ENCODE data around the gene HMGB4.

HMGB4 gene

GRCh38 chr1:33824971-33825370 is 38.9 kb upstream of the HMGB4 start:
- CTCF ChIA-PET = interaction anchor here (0.7 kb wide), 1 partner anchor 9 kb away, joined by 3 read pairs; no protein-coding TSS in a partner anchor
- TF ChIP-seq, protein P1, sequence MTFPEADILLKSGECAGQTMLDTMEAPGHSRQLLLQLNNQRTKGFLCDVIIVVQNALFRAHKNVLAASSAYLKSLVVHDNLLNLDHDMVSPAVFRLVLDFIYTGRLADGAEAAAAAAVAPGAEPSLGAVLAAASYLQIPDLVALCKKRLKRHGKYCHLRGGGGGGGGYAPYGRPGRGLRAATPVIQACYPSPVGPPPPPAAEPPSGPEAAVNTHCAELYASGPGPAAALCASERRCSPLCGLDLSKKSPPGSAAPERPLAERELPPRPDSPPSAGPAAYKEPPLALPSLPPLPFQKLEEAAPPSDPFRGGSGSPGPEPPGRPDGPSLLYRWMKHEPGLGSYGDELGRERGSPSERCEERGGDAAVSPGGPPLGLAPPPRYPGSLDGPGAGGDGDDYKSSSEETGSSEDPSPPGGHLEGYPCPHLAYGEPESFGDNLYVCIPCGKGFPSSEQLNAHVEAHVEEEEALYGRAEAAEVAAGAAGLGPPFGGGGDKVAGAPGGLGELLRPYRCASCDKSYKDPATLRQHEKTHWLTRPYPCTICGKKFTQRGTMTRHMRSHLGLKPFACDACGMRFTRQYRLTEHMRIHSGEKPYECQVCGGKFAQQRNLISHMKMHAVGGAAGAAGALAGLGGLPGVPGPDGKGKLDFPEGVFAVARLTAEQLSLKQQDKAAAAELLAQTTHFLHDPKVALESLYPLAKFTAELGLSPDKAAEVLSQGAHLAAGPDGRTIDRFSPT (tag by site-specific recombination; IDR thresholded peaks at IDR 0.05) = no peak
- TF ChIP-seq GLI4 (tag by site-specific recombination; IDR thresholded peaks at IDR 0.05) = no peak
- TF ChIP-seq ZFP3 (tag by site-specific recombination; IDR thresholded peaks at IDR 0.05; ENCODE audit: low read depth) = no peak
- no peak for TF ChIP-seq ZNF843 (tag by site-specific recombination; IDR thresholded peaks at IDR 0.05)
- no peak for TF ChIP-seq ZNF621 (tag by site-specific recombination; IDR thresholded peaks at IDR 0.05)
- no peak for TF ChIP-seq ZNF350 (tag by site-specific recombination; IDR thresholded peaks at IDR 0.05)
- no peak for TF ChIP-seq ZNF514 (tag by site-specific recombination; IDR thresholded peaks at IDR 0.05)
- no peak for TF ChIP-seq ZNF416 (tag by site-specific recombination; IDR thresholded peaks at IDR 0.05)
- no peak for TF ChIP-seq ZBTB48 (tag by site-specific recombination; IDR thresholded peaks at IDR 0.05)
- no peak for TF ChIP-seq ZNF362 (tag by site-specific recombination; IDR thresholded peaks at IDR 0.05)
- TF ChIP-seq ZNF16 (tag by site-specific recombination; IDR thresholded peaks at IDR 0.05; ENCODE audit: low read depth) = no peak
- Histone ChIP-seq H3K36me3 (ENCODE audit: control insufficient read depth in 2 of 2, insufficient read depth in 1 of 2, low read length in 2 of 2) (no peaks in the 10 kb centered on the region), H3K4me3 (ENCODE audit: low read depth, low read length) (no peak overlapping the region), H3K9me3 (ENCODE audit: control insufficient read depth, insufficient read depth, low read depth, low read length) (no peaks in the 10 kb centered on the region), H3K4me1 (ENCODE audit: control insufficient read depth, insufficient read depth, low read length) (no peaks in the 10 kb centered on the region), H3K27ac (ENCODE audit: extremely low read depth, low read depth, low read length) (no peak overlapping the region)
- POLR2A ChIA-PET = no interaction called here

DNA sequence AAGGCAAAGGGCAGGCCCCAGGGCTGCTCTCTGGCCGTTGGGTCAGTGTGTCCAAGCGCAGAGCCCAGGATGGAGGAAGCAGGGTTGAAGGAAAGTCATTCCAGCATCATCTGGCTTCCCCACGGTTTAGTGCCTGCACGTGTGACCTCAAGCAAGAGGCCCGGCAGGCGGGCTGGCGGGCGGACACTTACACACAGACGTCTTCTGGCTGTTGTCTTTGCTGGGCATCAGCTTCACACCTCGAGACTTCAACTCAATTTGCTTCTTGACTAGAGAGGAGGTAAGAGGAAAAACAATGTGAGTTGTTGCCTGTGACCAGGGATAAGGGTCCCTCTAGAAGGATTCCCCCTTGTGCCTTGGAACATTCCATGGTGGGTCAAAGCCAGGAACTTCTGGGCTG is 38.4 kb upstream of the HMGB4 start:
- no peak overlapping the region for H3K27ac ChIP-seq (ENCODE audit: extremely low read depth, low read depth, low read length)
- ChIA-PET POLR2A (no interaction called here), CTCF (interaction anchor here (0.7 kb wide), 1 partner anchor 9 kb away, joined by 3 read pairs; no protein-coding TSS in a partner anchor)
- no peak for TF ChIP-seq KLF9 (tag by site-specific recombination; IDR thresholded peaks at IDR 0.05; ENCODE audit: low read depth)
- TF ChIP-seq, protein P2, sequence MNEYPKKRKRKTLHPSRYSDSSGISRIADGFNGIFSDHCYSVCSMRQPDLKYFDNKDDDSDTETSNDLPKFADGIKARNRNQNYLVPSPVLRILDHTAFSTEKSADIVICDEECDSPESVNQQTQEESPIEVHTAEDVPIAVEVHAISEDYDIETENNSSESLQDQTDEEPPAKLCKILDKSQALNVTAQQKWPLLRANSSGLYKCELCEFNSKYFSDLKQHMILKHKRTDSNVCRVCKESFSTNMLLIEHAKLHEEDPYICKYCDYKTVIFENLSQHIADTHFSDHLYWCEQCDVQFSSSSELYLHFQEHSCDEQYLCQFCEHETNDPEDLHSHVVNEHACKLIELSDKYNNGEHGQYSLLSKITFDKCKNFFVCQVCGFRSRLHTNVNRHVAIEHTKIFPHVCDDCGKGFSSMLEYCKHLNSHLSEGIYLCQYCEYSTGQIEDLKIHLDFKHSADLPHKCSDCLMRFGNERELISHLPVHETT (tag by site-specific recombination; IDR thresholded peaks at IDR 0.05) = no peak
- no peak for TF ChIP-seq OVOL3 (tag by site-specific recombination; IDR thresholded peaks at IDR 0.05)
- TF ChIP-seq ZBTB21 (tag by site-specific recombination; IDR thresholded peaks at IDR 0.05) = no peak
- TF ChIP-seq ZNF121 (tag by site-specific recombination; IDR thresholded peaks at IDR 0.05) = no peak
- no peak for TF ChIP-seq ZNF624 (tag by site-specific recombination; IDR thresholded peaks at IDR 0.05)
- TF ChIP-seq ZNF658 (tag by site-specific recombination; IDR thresholded peaks at IDR 0.05) = no peak
- H3K4me3 ChIP-seq (ENCODE audit: low read depth, low read length) = no peak overlapping the region
- H3K4me1 ChIP-seq (ENCODE audit: control insufficient read depth, insufficient read depth, low read length) = no peaks in the 10 kb centered on the region
- H3K36me3 ChIP-seq (ENCODE audit: control insufficient read depth in 2 of 2, insufficient read depth in 1 of 2, low read length in 2 of 2) = no peaks in the 10 kb centered on the region
- H3K9me3 ChIP-seq (ENCODE audit: control insufficient read depth, insufficient read depth, low read depth, low read length) = no peaks in the 10 kb centered on the region

DNA sequence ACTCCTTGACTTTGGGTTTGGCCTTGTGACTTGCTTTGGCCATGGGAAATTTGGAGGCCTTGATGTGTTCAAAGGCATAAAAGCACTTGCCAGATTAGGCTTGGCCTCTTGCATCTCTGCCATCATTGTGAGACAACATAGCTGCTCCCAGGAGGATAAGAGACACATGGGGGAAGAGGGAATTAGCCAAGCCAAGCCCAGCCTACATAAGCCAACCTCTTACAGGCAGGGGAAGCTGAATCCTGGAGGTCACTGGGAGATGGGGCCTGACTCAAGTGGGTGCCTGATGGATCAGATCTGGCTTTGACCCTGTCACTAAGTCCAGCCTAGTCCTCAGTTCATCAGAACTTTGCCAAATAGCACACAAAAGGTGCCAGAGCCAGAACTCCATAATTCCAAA is 37.6 kb upstream of the HMGB4 start:
- Histone ChIP-seq H3K36me3 (ENCODE audit: control insufficient read depth in 2 of 2, insufficient read depth in 1 of 2, low read length in 2 of 2) (no peaks in the 10 kb centered on the region), H3K9me3 (ENCODE audit: control insufficient read depth, insufficient read depth, low read depth, low read length) (no peaks in the 10 kb centered on the region), H3K4me3 (ENCODE audit: low read depth, low read length) (no peak overlapping the region), H3K27ac (ENCODE audit: extremely low read depth, low read depth, low read length) (no peak overlapping the region), H3K4me1 (ENCODE audit: control insufficient read depth, insufficient read depth, low read length) (no peaks in the 10 kb centered on the region)
- POLR2A ChIA-PET = no interaction called here
- CTCF ChIA-PET = no interaction called here
- TF ChIP-seq SCRT1 (tag by site-specific recombination; IDR thresholded peaks at IDR 0.05; ENCODE audit: borderline replicate concordance) = no peak
- TF ChIP-seq SCRT2 (tag by site-specific recombination; IDR thresholded peaks at IDR 0.05) = no peak
- no peak for TF ChIP-seq WT1 (tag by site-specific recombination; IDR thresholded peaks at IDR 0.05)
- TF ChIP-seq PRDM6 (tag by site-specific recombination; IDR thresholded peaks at IDR 0.05) = no peak
- no peak for TF ChIP-seq ZNF549 (tag by site-specific recombination; IDR thresholded peaks at IDR 0.05)
- TF ChIP-seq SALL2 (tag by site-specific recombination; IDR thresholded peaks at IDR 0.05; ENCODE audit: borderline replicate concordance) = no peak
- no peak for TF ChIP-seq ZSCAN30 (tag by site-specific recombination; IDR thresholded peaks at IDR 0.05)
- no peak for TF ChIP-seq ZNF510 (tag by site-specific recombination; IDR thresholded peaks at IDR 0.05; ENCODE audit: insufficient replicate concordance)
- TF ChIP-seq ZNF239 (tag by site-specific recombination; IDR thresholded peaks at IDR 0.05) = no peak
- TF ChIP-seq ZFP69B (tag by site-specific recombination; IDR thresholded peaks at IDR 0.05) = no peak
- TF ChIP-seq ZNF426 (tag by site-specific recombination; IDR thresholded peaks at IDR 0.05) = no peak

Measured in HEK293 (cell line).